Stimulated activated CD4-positive, alpha-beta T cell treated with anti-CD3 and anti-CD28 coated beads, TNF-alpha, amount 100 ng/mL, for 1 hour (primary cell): ENCODE results near the gene MTURN.
"Not testable (repeated sequence)": the region's sequence is repeated elsewhere in the genome, so short reads cannot be mapped to it uniquely, and the experiment has no call there.

Experiments
- DNase-seq, 3 donors: peaks; one replicate each; pipeline ENCODE4 v3.0.0-alpha.2; 2020; ENCODE audit warnings: low read depth in 3 of 3, low spot score in 1 of 3

MTURN gene

DNA sequence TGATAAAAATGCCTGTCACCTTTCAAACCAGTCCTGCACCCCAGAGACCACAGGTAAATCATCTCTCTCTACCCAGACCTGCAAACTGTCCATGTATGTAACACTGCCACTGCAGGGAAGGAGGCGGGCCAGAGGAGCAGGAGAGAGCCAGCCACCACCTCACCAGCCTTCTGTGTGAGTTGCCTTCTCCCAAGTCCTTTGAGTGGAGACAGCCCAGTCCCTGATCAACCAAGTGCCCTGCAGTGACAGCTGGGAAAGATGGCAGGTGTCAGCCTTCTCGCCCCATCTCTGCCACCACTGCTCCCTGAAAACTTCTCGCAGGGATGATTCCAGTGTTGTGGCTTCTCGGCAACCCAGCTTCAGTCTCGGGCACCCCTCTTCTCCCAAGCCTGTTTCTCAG is 42.4 kb downstream of the MTURN start:
- no peak for DNase-seq

DNA sequence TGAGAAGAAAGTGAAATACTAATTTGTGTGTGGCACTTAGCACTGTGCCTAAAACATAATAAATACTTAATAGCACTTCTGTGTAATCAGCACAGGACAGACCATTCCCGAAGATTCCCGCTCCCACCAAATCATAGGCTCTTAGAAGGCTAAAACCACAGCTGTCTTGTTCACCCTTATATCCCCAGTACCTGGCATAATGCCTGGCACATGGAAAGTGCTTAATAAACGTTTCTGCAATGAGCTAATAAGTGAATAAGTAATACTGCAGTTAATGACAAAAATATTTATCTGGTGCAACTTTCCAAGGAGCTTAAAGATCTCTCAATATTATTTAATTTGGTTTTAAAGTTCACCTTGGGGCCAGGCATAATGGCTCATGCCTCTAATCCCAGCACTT is 43.2 kb downstream of the MTURN start:
- DNase-seq = no peak

DNA sequence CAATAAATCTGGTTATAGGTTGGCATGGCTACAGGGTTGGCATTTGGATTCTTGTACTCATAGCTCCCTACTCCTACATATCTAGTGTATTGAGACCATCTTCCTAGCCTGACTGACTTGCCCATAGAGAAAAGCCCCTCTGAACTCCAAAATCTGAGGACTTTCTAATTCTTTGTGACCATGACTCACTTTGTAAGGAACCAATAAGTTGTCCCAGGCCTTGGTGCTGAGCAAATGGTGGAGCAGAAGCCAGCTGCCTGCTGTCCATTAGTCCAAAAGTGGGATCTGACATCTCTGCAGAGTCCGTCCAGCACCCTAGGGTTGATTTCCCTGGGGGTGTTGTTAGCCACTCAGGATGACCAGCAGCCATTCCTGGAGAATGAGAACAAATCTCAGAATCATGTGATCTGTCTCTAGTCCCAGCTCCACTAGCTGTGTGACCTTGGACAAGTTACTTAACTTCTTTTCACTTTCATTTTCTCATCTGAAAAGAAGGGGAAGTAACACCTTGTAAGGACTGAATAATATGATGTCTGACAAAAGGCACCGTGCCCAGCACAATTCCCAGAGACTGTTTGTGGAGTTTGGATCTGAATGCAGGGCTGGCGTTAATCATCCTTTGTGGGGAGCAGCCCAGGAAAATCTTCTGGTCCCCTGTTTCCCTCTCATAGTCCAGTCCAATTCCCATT is 44.1 kb downstream of the MTURN start:
- no peak for DNase-seq

DNA sequence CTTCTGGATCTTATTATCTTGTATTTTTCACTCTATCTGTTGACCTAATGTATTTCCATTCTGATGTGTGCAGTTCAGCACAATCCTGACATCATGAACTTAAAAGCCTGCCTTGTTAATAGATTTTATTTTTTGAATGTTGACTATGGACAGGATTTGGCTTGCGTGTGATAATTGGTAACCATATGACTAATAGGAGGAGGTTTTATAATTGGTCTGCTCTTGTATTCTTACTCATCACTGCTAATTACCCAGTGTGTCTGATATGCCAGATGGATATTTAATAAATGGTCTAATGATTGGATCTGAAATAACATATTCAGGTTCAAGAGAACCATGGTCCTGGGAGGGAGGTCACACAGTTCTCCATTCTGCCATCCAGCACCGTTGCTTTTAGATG is 45.9 kb downstream of the MTURN start:
- no peak for DNase-seq

DNA sequence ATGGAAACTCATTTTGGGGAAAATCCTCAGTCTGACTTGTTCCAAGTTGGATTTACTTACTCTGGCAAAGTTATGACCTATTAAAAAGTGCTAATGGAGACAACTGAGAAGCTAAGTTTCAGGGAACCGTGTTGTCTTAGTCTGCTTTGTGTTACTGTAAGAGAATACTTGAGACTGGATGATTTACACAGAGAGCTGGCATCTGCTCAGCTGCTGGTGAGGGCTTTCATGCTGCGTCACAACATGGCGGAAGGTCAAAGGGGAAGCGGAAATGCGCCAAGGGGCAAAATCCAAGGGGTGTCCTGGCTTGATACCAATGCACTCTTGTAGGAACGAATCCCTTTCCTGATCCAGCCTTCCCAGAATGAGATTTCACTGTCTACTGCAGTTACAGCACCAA is 46.4 kb downstream of the MTURN start:
- no peak for DNase-seq

DNA sequence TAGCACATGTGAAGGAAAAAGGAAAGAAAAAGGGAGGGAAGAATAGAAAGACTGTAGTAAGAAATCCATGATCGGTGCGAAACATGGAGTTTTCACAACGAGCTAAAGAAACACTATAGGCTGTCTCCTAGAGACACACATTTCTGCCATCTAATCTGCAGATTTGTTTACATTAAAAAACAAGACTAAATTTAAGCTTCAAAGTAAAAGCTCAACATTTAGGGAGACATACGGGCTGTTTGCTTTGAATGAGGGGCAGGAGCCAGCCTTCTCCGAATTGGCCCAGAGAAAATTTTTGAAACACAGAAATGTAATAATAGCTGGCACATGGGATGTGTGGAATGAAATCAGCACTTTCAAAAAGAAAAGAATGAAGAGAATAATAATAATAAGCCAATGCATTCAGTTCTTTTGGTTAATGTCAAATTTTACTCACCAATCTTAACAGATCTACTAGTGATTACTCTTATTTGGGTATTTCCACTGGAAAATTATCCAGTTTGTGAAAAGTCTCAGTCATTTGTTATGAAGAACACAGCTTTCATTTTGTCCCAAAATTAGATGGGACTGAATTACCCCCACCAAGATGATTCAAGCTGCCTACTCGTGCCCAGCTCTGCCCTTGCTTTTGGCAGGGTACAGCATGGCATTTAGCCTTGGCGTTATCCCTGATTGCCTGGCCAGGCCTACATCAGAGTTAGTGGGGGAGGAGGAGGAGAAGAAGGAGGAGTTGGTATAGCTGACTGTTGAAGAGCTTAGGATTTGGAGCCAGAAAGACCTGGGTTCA is 47.1 kb downstream of the MTURN start:
- DNase-seq = no peak

DNA sequence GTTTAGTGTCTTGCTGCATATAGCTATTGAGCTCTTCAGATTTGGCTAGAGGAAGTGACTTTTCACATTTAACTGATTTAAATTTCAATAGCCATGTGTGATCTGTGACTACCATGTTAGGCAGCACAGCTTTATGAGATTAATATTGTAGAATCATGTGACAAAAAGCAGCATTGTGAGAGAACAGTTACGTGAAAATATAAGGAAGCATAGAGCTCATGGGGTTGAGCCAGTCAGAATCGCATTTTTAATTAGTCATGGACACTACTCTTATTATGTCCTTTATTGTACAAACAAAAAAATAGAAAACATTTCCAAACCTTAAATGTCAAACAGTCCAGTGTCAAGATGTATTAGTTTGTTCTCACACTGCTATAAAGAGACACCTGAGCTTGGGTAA is 48.0 kb downstream of the MTURN start:
- DNase-seq = no peak

DNA sequence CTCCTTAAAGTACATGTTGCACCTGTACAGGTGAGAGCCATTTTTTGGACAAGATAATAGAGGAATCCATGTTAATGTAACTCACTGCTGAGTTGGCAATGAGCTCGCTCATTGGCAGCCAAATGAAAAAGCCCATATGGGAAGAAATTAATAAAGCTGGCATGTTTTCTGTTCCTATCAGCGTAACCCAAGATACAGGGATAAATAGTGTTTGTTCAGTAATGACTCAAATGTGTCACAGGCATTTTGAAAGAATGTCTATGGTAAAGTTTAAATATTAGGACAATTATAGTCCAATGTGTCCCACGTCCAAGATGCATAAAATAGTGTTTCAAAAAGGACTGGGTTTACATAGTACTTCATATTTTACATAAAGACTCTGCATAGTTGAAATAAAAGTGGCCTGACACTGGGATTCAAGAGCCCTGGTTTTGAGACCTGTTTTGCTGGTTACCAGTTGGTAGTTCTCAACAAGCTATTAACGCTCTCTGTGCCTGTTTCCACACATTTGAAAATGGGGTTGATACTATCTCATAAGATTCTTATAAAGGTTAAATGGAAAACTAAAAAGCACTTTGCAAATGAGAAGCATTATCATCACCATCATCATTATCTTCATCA is 49.1 kb downstream of the MTURN start:
- DNase-seq = no peak

DNA sequence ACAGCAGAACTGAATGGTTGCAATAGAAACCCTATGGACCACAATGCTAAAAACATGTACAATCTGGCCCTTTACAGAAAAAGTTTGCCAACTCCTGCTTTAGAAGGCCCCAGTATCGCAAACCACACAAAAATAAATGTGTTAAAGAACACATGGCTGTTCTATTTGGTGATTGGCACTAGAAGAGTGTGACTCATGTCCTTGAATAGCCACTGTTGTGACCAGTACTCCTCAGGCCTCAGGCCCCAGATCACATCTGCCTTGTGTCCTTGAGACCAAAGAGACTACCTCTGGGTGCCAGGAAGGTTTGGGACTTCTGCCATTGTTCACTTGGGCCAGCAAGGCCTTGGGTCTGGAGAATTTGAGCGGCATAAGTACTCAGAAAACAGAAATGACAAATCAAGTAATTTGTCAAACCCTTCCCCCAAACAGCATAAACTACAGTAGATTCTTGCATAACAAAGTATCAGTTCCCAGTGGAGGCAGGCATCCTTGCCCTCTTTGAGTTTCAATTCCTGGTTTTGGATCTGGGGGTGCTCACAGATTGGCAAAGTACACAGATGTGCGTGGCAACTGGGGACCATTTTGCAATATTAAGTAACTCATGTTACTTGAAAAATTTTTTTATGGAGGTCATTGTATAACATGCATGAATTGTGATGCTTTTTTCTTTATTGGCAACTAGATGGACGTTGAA is 50.2 kb downstream of the MTURN start:
- DNase-seq = no peak

DNA sequence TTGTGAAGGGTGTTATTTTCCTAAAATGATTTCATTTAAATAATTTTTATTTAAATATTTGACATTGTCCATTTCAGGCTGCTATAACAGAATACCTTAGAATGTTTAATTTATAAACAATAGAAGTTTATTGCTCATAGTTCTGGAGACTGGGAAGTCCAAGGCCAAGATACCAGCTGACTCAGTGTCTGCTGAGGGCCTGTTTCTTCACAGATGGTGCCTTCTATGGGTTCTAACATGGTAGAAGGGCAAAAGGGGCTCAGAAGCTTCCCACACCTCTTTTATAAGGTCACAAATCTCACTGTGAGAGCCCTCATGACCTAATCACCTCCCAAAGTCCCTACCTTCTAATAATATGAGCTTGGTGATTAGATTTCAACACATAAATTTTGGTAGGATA is 50.7 kb downstream of the MTURN start:
- no peak for DNase-seq

DNA sequence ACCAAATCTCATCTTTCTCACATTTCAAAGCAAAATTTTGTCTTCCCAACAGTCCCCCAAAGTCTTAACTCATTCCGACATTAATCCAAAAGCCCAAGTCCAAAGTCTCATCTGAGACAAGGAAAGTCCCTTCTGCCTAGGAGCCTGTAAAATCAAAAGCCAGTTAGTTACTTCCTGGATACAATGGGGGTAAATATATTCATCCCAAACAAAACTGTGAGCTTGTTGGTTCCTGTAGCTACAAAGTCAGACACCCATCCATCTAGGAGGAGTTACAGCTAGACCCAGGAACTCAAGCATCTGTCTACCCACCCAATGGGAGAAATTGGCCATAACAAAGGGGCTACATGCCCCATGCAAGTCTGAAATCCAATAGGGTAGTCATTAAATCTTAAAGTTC is 51.9 kb downstream of the MTURN start:
- no peak for DNase-seq

DNA sequence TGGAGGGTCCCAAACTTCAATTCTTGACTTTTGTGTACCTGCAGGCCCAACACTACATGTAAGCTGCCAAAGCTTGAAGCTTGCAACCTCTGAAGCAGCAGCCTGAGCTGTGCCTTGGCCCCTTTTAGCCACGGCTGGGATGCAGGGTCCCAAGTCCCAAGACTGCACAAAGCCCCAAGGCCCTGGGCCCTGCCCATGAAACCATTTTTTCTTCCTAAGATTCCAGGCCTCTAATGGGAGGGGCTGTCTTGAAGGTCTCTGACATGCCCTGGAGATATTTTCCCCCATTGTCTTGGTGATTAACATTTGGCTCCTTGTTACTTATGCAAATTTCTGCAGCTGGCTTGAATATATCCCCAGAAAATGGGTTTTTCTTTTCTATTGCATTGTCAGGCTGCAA is 52.7 kb downstream of the MTURN start:
- DNase-seq = no peak

DNA sequence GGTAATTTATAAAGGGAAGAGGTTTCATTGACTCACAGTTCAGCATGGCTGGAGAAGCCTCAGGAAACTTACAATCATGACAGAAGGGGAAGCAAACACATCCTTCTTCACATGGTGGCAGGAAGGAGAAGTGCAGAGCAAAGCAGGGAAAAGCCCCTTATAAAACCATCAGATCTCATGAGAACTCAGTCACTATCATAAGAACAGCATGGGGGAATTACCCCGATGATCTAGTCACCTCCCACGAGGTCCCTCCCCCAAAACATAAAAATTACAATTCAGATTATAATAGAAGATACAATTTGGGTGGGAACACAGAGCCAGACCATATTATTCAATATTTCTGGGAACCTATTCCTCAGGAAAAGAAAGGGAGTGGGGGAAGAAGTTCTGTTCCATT is 53.6 kb downstream of the MTURN start:
- DNase-seq = not testable (repeated sequence)

DNA sequence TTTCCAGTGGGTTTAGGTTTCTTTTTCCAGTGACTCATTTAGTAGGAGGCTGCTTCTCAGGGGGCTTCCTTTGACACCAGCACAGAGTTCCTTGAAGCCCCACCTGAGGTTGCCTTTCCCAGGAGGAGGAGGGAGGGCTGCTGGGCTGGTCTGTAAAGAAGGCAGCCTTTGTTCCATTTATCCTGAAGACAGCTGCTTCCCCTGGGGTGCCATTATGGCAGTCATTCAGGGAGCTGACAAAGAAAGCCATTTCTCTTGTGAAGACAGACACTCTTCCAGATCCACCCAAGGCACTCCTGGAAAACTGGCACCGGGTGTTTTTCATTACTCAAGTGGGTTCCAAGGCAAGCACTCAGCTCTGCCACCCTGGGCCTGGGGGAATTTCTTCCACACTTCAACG is 54.0 kb downstream of the MTURN start:
- no peak for DNase-seq

DNA sequence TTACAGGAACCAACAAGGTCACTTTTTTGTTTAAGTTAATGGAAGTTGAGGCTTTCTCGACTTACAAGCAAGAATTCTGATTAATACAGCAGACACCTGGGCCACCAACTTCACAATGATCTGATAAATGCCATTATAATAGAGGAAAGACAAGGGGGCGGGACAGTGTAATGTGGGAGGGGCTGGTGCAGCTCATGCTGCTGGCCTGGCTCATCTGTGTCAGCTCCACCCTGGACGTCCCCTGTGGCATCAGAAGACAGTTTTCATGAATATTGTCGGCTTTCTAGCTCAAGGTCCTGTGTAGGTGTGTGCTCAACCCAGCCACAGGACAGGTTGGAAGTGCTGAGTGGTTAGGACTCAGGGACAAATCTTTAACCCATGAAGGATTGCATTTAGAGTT is 57.0 kb downstream of the MTURN start:
- no peak for DNase-seq

DNA sequence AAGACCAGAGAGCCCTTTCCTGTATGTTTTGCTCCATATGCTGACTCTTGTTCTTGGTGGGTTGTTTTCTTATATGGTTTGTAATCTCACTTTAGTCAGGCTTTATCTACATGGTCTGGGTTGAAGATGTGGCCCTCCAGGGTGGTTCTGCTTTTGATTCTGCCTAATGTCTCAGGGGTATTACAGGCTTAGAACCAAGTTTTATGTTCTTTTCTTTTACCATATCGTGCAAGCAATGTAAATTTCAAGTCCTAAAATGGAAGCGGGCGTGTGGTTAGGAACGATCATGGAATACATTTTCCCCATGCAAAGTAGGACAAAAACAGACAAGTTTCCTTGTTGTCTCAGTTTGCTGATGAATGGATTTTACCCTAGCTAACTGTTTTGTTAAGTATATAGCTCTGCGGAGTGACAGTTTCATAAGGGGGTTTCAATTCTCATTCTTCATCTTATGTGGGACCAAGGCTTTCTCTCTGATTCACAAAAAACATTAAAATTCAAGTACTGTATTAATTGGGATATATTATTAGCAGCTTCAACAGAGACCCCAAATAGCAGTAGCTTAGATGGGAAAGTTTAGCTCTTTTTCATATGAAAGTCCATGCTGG is 58.7 kb downstream of the MTURN start:
- DNase-seq = no peak

DNA sequence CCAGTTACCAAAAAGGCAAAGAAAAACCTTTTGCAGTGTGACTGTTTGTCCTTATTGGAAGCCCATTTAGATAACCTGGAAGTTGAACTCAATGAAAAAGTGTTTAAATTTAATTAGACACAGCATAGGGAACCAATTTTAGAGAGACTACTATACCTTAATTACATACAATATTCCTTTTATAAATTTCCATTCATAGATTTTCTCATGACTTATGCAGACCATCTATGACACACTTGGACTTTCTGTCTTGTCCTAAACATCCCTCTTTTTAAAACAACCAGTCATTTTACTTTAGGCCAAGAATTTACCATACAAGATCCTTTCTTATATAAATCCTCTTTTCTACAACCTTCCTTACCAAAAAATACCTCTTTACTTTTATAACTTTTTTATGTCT is 61.6 kb downstream of the MTURN start:
- no peak for DNase-seq

DNA sequence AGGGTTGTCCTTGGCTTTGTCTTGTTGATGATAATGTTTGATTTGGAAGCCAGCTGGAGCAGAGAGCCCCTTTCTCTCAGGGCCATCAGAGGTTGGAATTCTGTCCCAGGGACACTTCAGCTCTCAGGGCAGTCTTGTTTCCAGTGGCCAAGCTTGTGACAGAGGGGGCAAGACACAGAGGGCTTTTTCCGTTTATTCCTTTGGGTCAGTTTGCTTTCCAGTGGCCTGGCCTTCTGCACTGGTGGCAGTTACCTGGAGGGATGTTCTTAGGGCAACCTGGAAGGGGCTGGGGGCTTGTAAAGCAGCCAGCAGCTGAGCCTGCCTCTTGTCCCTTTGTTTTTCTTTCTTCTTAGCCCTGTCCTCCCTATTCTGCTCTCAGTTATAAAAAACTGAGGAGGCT is 62.7 kb downstream of the MTURN start:
- no peak for DNase-seq

DNA sequence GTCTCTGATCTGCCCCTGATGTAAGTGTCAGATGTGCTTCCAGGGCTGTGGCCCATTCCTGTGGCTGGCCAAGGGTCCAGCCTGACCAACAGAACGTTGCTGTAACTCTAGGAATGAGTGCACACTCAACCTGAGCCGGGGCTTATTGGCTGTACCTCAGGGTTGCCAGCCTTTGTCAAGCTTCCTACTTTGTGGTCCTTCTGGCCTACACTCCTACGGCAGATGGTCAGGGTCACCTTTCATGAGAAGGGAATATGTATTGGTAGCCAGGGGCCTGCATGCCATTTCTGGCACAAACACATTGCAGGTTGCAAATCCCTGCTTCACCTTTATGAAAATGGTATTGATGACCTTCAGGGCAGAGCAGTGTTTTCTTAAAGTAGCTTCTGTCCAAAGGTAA is 64.5 kb downstream of the MTURN start:
- no peak for DNase-seq

DNA sequence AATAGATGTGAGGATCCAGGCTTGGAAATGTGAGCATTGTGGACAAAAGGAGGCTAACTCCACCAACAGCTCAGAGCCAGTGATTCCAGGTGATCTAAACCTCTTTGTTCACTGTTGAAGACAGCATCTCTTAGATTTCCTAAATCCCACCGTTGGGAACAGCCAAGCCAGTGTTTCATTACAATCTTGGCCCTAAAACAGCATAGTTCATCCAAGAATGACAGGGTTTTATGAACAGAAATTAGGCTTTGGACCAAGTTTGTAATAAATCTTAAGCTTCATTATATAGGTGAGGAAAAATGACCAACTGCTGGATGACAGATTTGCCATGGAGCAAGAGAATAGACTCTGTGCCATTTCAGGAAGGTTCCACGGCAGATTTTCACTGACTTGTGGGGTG is 65.8 kb downstream of the MTURN start:
- no peak for DNase-seq

DNA sequence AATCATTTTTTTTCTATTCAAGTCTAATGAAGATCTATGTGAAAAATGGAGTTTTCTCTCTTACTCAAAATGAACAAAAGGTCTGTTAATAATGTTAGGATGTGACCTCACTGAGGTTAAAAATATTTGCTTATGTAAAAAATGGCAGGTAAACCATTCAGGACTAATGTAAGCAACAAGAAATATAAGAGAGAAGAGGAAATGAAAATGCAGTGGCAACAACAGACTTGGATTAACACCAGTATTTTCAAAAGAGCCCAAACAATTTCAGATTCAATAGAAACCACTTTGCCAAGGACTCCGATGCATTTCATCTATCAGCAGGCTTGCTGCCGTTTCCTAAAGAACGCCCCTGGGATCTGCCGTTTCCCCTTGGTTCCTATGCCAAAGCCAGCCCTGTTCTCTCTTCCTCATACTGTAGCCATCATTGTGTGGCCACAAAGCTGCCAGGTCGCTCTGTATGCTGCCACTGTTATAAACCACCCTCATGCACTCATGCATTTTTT is 66.4 kb downstream of the MTURN start:
- no peak for DNase-seq
